ENCODE data around the gene CRTC1. TPM values are rescaled to one million over a fixed set of nuclear protein-coding genes. Genes with fewer than 3 reads are reported as not detected.

The CRTC1 gene
- total and polyA plus RNA-seq, 9 of the 15 experiments (the other 6 are each of a cell fraction or from before 2014, with no cell fraction given): 0.25 to 3.8 (median 1.2) TPM; not detected in 2

- TF ChIP-seq CHAMP1 (IDR thresholded peaks at IDR 0.05): no peak
- TF ChIP-seq MYC (IDR thresholded peaks at IDR 0.05; ENCODE audit: low read depth, low read length): peak; percentile 47; the same call in 1 of the 2 replicates
- TF ChIP-seq MYC (CRISPR knock-in tag; IDR thresholded peaks at IDR 0.05; ENCODE audit: borderline replicate concordance, low read depth): no peak
- peak; percentile 99 for TF ChIP-seq MEIS2 (IDR thresholded peaks at IDR 0.05; ENCODE audit: partially characterized antibody)
- peak; percentile 63 for TF ChIP-seq SMARCE1 (IDR thresholded peaks at IDR 0.05)
- TF ChIP-seq SMARCA4 (IDR thresholded peaks at IDR 0.05): peak; percentile 77
- TF ChIP-seq NR0B1 (IDR thresholded peaks at IDR 0.05; ENCODE audit: partially characterized antibody): no peak
- no peak for TF ChIP-seq POLR2B (IDR thresholded peaks at IDR 0.05; ENCODE audit: low read depth, partially characterized antibody)
- TF ChIP-seq TCFL5 (CRISPR knock-in tag; conservative IDR thresholded peaks at IDR 0.05): no peak
- TF ChIP-seq ARNT (IDR thresholded peaks at IDR 0.05): peak in 1 of 2 experiments; percentile 53; a peak in 1 of 4 replicates
- 0 out of 2 replicates have a peak, but pooled peaks have one; percentile 25 for TF ChIP-seq FOXM1 (IDR thresholded peaks at IDR 0.05; ENCODE audit: low read depth)
- no peak for TF ChIP-seq FOXM1 (CRISPR knock-in tag; IDR thresholded peaks at IDR 0.05; ENCODE audit: low read depth)
- peak; percentile 93 for TF ChIP-seq CBFA2T3 (IDR thresholded peaks at IDR 0.05)
- no peak for TF ChIP-seq POU5F1 (IDR thresholded peaks at IDR 0.05; ENCODE audit: borderline replicate concordance, low read depth, low read length, partially characterized antibody)
- TF ChIP-seq HINFP (tag; conservative IDR thresholded peaks at IDR 0.05; ENCODE audit: low read depth): 0 out of 2 replicates have a peak, but pooled peaks have one; percentile 51
- peak; percentile 43 for TF ChIP-seq NFYB (IDR thresholded peaks at IDR 0.05; ENCODE audit: extremely low read depth, insufficient read length)
- TF ChIP-seq ZNF24 (IDR thresholded peaks at IDR 0.05): peak; percentile 69; the same call in 1 of the 2 replicates
- no peak for TF ChIP-seq ZNF280A (IDR thresholded peaks at IDR 0.05; ENCODE audit: low read depth, partially characterized antibody)
- TF ChIP-seq ZNF232 (CRISPR knock-in tag; IDR thresholded peaks at IDR 0.05): no peak
- peak; percentile 88 for TF ChIP-seq BCOR (IDR thresholded peaks at IDR 0.05)
- TF ChIP-seq NCOR1 (IDR thresholded peaks at IDR 0.05): peak; percentile 85
- TF ChIP-seq CREB1 (IDR thresholded peaks at IDR 0.05): 0 out of 2 replicates have a peak, but pooled peaks have one; percentile 26
- no peak for TF ChIP-seq CREB1 (CRISPR knock-in tag; IDR thresholded peaks at IDR 0.05)
- TF ChIP-seq NELFE (IDR thresholded peaks at IDR 0.05; ENCODE audit: insufficient read depth, insufficient read length): no peak
Observed at GRCh38 chr19:18700501-18701249, 17.2 kb downstream of the CRTC1 start (continued).

Data from K562 (cell line).